ENCODE data around the gene FAM20C. TPM values are rescaled to one million over a fixed set of nuclear protein-coding genes. Genes with fewer than 3 reads are reported as not detected.

FAM20C gene
- total RNA-seq, 3 donors from 2014 or later (not counting 1 experiment from before 2014, with no cell fraction given) = 1.2 to 8.6 (median 3.9) TPM

- DNase-seq (no peak), ATAC-seq (no peak)
- no peaks in the 10 kb centered on the region for H3K36me3 ChIP-seq (ENCODE audit: control insufficient read depth, insufficient read depth, low read length)
- no peaks in the 10 kb centered on the region for H3K4me1 ChIP-seq (ENCODE audit: control insufficient read depth, insufficient read depth, low read length)
- H3K27ac ChIP-seq (ENCODE audit: low read length) = no peak overlapping the region
- Mint-ChIP-seq H3K9me3 (no peaks in the 10 kb centered on the region), H3K36me3 (no peaks in the 10 kb centered on the region), H3K27ac (no peak overlapping the region), H3K27me3 (ENCODE audit: low read depth in 2 of 2) (peaks cover 13 to 24% of the 10 kb centered on the region in 2 donors), H3K4me3 (no peak overlapping the region), H3K4me1 (no peaks in the 10 kb centered on the region)
- TF ChIP-seq, protein P1, sequence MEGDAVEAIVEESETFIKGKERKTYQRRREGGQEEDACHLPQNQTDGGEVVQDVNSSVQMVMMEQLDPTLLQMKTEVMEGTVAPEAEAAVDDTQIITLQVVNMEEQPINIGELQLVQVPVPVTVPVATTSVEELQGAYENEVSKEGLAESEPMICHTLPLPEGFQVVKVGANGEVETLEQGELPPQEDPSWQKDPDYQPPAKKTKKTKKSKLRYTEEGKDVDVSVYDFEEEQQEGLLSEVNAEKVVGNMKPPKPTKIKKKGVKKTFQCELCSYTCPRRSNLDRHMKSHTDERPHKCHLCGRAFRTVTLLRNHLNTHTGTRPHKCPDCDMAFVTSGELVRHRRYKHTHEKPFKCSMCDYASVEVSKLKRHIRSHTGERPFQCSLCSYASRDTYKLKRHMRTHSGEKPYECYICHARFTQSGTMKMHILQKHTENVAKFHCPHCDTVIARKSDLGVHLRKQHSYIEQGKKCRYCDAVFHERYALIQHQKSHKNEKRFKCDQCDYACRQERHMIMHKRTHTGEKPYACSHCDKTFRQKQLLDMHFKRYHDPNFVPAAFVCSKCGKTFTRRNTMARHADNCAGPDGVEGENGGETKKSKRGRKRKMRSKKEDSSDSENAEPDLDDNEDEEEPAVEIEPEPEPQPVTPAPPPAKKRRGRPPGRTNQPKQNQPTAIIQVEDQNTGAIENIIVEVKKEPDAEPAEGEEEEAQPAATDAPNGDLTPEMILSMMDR (IDR thresholded peaks at IDR 0.05) = no peak
- H3K27me3 ChIP-seq (ENCODE audit: control insufficient read depth, insufficient read depth, low read length) = peaks cover 11% of the 10 kb centered on the region
- intact Hi-C loops (cut with micrococcal nuclease) = no loop called here
- no peaks in the 10 kb centered on the region for H3K9me3 ChIP-seq (ENCODE audit: control insufficient read depth, insufficient read depth, low read length)
- no peak overlapping the region for H3K4me3 ChIP-seq (ENCODE audit: low read length)
- 17% methylated on average over 102 of the region's 102 CpGs for WGBS (ENCODE audit: insufficient coverage)
Measured at GRCh38 chr7:290554-291372, 98.4 kb downstream of the FAM20C start.

GRCh38 chr7:291373-292092 lies 99.2 kb downstream of the FAM20C start:
- no peak overlapping the region for H3K4me3 Mint-ChIP-seq
- intact Hi-C loops (cut with micrococcal nuclease) = no loop called here
- TF ChIP-seq, protein P1 (IDR thresholded peaks at IDR 0.05) = no peak
- H3K27me3 Mint-ChIP-seq (ENCODE audit: low read depth in 2 of 2) = peaks cover 11 to 24% of the 10 kb centered on the region in 2 donors
- no peak overlapping the region for H3K27ac Mint-ChIP-seq
- Histone ChIP-seq H3K4me1 (ENCODE audit: control insufficient read depth, insufficient read depth, low read length) (no peaks in the 10 kb centered on the region), H3K27ac (ENCODE audit: low read length) (no peak overlapping the region), H3K36me3 (ENCODE audit: control insufficient read depth, insufficient read depth, low read length) (no peaks in the 10 kb centered on the region), H3K4me3 (ENCODE audit: low read length) (no peak overlapping the region), H3K9me3 (ENCODE audit: control insufficient read depth, insufficient read depth, low read length) (no peaks in the 10 kb centered on the region), H3K27me3 (ENCODE audit: control insufficient read depth, insufficient read depth, low read length) (peaks cover 11% of the 10 kb centered on the region)
- DNase-seq = no peak
- ATAC-seq = no peak
- H3K4me1 Mint-ChIP-seq = no peaks in the 10 kb centered on the region
- H3K9me3 Mint-ChIP-seq = no peaks in the 10 kb centered on the region
- WGBS (ENCODE audit: insufficient coverage) = 71% methylated on average over 21 of the region's 21 CpGs
- no peaks in the 10 kb centered on the region for H3K36me3 Mint-ChIP-seq

- Histone ChIP-seq H3K36me3 (ENCODE audit: control insufficient read depth, insufficient read depth, low read length) (no peaks in the 10 kb centered on the region), H3K4me1 (ENCODE audit: control insufficient read depth, insufficient read depth, low read length) (no peaks in the 10 kb centered on the region), H3K27me3 (ENCODE audit: control insufficient read depth, insufficient read depth, low read length) (peaks cover 11% of the 10 kb centered on the region), H3K4me3 (ENCODE audit: low read length) (no peak overlapping the region), H3K27ac (ENCODE audit: low read length) (no peak overlapping the region), H3K9me3 (ENCODE audit: control insufficient read depth, insufficient read depth, low read length) (no peaks in the 10 kb centered on the region)
- Mint-ChIP-seq H3K4me1 (no peaks in the 10 kb centered on the region), H3K4me3 (no peak overlapping the region), H3K36me3 (no peaks in the 10 kb centered on the region), H3K27me3 (ENCODE audit: low read depth in 2 of 2) (peaks cover 11 to 24% of the 10 kb centered on the region in 2 donors), H3K27ac (no peak overlapping the region), H3K9me3 (no peaks in the 10 kb centered on the region)
- no peak for ATAC-seq
- 75% methylated on average over 5 of the region's 7 CpGs for WGBS (ENCODE audit: insufficient coverage)
- intact Hi-C loops (cut with micrococcal nuclease) = no loop called here
- DNase-seq = no peak
- TF ChIP-seq, protein P1 (IDR thresholded peaks at IDR 0.05) = no peak
Measured at GRCh38 chr7:292226-292625, 99.9 kb downstream of the FAM20C start.

All from natural killer cell (primary cell).